ENCODE measurements around the gene LRRC14B.

The LRRC14B gene

DNA sequence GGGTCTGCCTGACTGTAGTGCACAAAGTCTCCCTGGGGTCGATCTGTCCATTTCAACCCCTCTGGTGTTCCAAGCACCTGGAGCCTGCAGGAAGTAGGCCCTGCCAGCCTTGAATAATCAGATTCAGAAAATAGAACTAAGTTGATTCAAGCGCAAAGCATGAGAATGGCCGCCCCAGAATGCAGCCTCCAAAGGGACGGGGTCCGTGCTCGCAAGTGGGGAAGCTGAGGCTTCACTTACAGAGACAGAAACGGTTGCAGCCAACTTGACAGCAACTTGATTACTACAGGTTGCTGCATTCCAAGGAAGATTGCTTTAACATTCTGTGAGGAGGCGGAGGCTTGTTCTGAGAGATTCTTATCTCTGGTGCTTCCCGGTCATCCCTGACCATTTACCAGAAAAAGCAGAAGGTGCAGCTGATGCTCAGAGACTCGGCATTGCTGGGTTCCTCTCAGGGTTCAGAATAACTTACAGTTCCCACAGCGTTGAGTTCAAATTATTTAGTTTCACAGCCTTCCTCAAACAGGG lies 14.9 kb upstream of the LRRC14B start:
- DNase-seq: no peak

GRCh38 chr5:178110-178509 lies 13.2 kb upstream of the LRRC14B start:
- no peak for DNase-seq

- DNase-seq: no peak
These were observed 11.9 kb upstream of the LRRC14B start for GRCh38 chr5:179401-179800.

GRCh38 chr5:180286-180918 lies 10.9 kb upstream of the LRRC14B start:
- DNase-seq: no peak

GRCh38 chr5:181160-181559 lies 10.1 kb upstream of the LRRC14B start:
- no peak for DNase-seq

GRCh38 chr5:181566-181965 lies 9.7 kb upstream of the LRRC14B start:
- no peak for DNase-seq

GRCh38 chr5:182126-182525 lies 9.2 kb upstream of the LRRC14B start:
- no peak for DNase-seq

- no peak for DNase-seq
These were observed 6.8 kb upstream of the LRRC14B start for GRCh38 chr5:184471-184870.

- no peak for DNase-seq
These were observed 5.9 kb upstream of the LRRC14B start for GRCh38 chr5:185095-186070.

DNA sequence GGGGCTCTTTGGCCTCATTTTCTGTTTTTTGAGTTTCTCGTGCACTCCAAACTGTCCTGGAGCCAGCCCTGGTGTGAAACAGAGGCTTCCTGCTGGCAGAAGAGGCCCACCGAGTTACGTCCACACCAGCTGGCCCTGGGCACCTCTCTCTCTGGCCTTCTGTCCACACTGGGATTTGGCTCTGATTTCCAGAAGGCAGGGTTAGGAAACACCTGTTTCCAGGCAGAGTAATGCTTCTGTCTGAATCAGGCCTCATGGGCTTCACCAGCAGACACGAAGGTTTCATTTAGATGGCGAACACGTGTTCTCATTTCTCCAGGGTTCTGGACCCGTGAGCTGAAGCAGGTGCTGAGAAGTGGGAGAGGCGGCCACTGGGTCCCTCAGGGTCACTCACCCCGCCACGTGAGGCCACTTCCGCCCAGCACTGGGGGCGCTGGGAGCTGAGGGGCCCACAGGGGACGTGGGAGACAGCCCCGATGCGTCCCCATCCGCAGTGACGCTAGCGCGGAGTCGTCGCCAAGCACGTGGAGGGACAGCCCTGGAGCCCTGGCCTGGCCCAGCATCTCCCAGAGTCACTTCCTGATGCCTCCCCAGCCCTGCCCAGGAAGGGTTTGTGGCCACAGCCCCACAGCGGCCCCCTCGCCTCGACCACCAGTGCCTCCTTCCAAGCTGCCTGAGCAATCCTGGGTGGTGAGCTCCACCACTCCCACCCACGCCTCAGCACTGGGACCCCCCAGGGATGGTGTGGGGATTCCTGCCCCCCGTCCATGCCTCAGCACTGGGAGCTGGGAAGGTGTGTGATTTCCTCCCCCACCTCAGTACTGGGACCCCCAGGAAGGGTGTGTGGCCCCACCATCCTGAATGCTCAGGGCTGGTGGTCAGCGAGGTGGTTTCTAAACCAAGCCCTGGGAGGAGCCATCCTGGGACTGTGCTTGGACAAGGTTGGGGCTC lies 4.9 kb upstream of the LRRC14B start:
- no peak for DNase-seq

- no peak for DNase-seq
These were observed 4.3 kb upstream of the LRRC14B start for GRCh38 chr5:187042-187431.

GRCh38 chr5:187617-188451 lies 3.5 kb upstream of the LRRC14B start:
- DNase-seq: no peak

DNA sequence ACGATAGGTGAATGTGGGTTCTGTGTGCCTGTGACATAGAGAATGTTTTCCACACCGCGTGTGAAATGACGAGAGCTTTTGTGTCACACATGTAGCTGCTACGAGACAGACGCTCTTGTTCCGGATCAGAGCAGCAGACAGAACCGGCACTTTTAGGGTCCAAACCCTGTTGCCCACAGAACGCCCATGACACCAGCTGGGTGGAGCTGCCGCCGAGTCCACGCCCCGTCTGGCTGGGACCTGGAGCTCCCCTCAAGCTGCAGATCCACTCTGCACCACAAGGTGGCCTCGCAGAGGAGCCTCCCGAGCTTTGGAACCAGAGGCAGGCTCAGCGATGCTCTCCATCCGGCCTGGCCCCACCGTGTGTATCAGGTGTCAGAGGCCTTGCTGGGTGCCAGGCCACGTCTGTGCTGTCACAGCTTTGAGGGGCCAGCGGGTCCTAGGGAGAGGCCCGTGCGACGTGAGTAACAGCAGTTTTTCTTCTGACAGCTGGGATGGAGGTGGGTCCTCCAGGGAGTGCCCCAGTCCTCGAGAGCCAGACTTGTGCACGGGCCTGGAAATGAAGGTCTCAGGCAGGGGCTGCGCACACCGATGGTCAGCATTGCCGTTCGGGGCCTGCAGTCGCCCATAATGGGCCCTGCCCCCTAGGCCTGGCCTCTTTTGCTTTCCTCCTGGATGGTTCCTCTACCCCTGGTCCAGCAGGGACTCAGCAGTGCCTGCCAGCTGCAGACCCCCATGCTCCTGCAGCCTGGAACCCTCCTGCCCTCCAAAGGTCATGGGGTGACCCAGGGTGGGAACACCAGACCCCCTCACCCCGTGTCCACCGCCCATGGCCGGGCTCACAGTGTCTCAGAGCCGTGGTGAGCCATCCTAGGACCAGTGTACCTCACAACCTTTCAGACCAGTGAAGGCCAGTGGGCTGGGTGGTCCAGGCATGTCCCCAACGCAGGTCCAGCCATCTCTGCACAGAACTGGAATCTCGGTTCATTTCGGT lies 2.5 kb upstream of the LRRC14B start:
- DNase-seq: peak; percentile 78

- no peak for DNase-seq
These were observed 1.8 kb upstream of the LRRC14B start for GRCh38 chr5:189486-189885.

- no peak for DNase-seq
These were observed 1.3 kb upstream of the LRRC14B start for GRCh38 chr5:189976-190365.

- DNase-seq: no peak
These were observed 794 bp upstream of the LRRC14B start for GRCh38 chr5:190366-191035.

DNA sequence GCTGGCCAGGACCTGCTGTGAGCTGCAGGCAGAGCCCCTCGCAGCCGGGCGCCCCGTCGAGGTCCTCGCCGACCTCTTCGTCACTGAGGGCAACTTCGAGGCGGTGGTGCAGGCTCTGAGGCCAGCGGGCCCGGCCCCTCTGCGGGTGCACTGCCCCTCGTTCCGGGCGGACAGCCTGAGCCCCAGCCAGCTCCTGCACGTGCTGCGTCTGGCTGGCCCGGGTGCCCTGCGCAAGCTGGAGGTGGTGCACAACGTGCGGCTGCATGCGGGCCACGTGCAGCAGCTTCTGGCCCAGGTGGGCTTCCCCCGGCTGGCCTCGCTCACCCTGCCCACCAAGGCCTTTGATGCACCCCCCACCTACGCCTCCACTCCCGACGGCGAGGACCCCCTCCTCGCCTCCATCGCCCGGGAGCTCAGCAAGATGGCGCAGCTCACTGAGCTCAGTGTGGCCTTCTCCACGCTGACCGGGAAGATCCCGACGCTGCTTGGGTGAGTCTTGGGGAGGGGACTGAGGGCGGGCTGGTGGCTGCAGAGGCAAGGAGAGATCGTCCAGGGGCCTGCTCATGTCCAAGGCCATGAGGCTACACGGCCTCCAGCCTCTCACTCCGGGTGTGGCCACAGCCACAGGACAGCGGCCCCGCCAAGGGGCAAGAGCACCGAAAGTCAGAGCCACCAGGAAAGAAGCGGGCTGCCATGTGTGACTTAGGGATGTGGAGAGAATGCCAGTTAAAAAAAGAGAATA lies 825 bp downstream of the LRRC14B start:
- no peak for DNase-seq

DNA sequence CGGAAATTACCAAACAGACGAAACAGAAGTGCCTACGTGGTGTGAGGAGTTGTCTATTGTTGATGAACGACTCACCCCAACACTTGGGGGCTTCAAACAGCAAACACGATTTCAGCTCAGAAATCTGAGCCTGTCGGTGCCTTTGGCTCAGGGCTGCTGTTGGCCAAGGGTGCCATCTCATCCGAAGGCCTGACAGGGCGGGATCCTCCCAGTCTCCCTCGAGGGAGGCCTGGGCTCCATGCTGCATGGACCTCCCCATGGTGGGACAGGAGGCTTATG lies 1.3 kb downstream of the LRRC14B start:
- DNase-seq: no peak

DNA sequence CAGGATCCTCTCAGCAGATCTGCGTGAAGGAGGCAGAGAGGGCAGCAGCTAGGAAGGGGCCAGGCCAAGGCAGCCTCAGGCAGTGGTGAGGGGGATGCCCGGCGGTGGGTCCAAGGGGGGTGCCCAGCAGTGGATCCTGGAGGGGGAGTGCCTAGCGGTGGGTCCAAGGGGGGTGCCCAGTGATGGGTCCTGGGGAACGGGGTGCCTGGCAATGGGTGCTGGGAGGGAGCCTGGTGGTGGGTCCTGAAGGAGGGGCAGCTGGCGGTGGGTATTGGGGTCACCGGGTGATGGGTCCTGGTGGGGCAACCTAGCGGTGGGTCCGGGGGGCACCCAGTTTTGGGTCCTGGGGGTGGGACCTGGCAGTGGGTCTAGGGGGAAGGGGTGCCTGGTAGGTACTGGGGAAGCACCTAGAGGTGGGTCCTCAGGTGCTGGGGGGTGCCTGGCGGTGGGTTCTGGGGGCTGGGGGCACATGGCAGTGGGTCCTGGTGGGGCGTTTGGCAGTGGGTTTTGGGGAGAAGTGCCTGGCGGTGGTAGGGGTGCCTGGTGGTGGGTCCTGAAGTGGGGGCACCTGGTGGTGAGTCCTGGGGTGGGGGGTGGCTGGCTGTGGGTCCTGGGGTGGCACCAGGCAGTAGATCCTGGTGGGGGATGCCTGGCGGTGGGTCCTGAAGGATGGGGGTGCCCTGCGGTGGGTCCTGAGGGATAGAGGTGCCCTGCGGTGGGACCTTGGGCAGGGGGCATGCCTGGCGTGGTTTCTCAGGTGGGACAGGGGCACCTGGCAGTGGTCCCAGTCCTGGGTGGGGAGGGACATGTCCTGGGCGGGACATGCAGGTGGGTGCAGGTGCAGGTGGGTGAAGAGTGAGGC lies 1.9 kb downstream of the LRRC14B start:
- DNase-seq: no peak
